OCI-LY1 (cell line): Measurements from ENCODE around the gene RPL22L1.

Source experiments
- CTCF ChIP-seq: fragments of 200-600 bp; sonication (generic), shearing (Covaris generic); IDR thresholded peaks from 2 replicates; pipeline ENCODE4 v1.5.1; 2017; ENCODE audit warnings: mild to moderate bottlenecking, antibody characterized with exemption, low read length, moderate library complexity, mixed read lengths
- EZH2 ChIP-seq: fragments of 200-600 bp; sonication (generic), shearing (Covaris generic); IDR thresholded peaks from 2 replicates; pipeline ENCODE4 v1.8.0; 2017; ENCODE audit warnings: borderline replicate concordance, mixed run types, mild to moderate bottlenecking, antibody characterized with exemption, low read length, moderate library complexity, mixed read lengths

- TF ChIP-seq EZH2 (no peak), CTCF (no peak)
These were observed 25.6 kb downstream of the RPL22L1 start for GRCh38 chr3:170844377-170844776.
